Tibial nerve (tissue), 3 donors: ENCODE results near the gene DAPK1.

Experiments used
- CTCF ChIP-seq, 5 experiments: fragments of 200-600 bp in 3 of 5; fragments of 450-650 bp in 2 of 5; sonication (generic) in 3 of 5; IDR thresholded peaks; one replicate each; pipeline ENCODE4 v1.5.1; 2016 to 2019; ENCODE audit warnings: antibody characterized with exemption in 5 of 5, mild to moderate bottlenecking in 3 of 5, moderate library complexity in 2 of 5
- POLR2A ChIP-seq, 2 donors: fragments of 450-650 bp; IDR thresholded peaks; one replicate each; pipeline ENCODE4 v1.6.1; 2017; ENCODE audit warnings: antibody characterized with exemption in 2 of 2, mild to moderate bottlenecking in 2 of 2, moderate library complexity in 2 of 2

GRCh38 chr9:87516222-87516925 lies 18.7 kb downstream of the DAPK1 start:
- no peak for TF ChIP-seq CTCF (IDR thresholded peaks at IDR 0.05)
- no peak for TF ChIP-seq POLR2A (IDR thresholded peaks at IDR 0.05)
